T-helper 2 cell treated with Interferon-gamma antibody and Interleukin-4, amounts not matched to agents 100 ng/mL and 5 ng/mL, for 36 hours (primary cell): ENCODE results near the gene ARHGEF3. TPM values are rescaled to one million over a fixed set of nuclear protein-coding genes. Genes with fewer than 3 reads are reported as not detected.

Experiments
- intact Hi-C: fragments of 100-400 bp; cut with micrococcal nuclease; formaldehyde crosslinking; loops from one replicate; pipeline ENCODE4 v1.15.1; 2023
- total RNA-seq: library from RNA; stranded (reverse); gene quantifications from 2 replicates; pipeline ENCODE4 v1.2.3, GENCODE V29; 2022

Gene ARHGEF3
- total RNA-seq, 1 donor from 2014 or later = 78.4 TPM

- intact Hi-C loops = no loop called here
These were observed 26.3 kb downstream of the ARHGEF3 start for GRCh38 chr3:56775445-56775837.

- intact Hi-C loops = no loop called here
These were observed 27.8 kb downstream of the ARHGEF3 start for GRCh38 chr3:56773986-56774385.

GRCh38 chr3:56772952-56773938, 28.5 kb downstream of the ARHGEF3 start:
- intact Hi-C loops = no loop called here

DNA sequence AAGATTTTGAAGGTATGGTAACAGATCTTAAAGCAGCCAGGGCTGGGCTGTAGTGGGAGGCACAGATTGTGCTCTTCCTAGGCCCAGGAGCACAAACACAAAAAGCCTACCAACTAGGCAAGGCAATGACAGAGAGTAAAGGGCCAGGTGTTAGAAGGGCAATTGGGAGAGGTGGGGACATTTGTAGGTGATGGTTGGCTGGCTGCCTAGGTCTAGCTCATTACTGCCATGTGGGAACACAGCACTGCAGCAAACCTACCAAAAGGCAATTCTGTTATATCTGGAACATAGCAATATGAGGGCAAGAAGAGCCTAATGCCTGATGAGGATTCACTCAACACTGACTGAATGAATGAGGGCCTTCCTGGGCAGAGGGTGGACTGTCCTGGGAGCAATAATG, 30.4 kb downstream of the ARHGEF3 start:
- intact Hi-C loops = no loop called here

GRCh38 chr3:56769116-56769707, 32.5 kb downstream of the ARHGEF3 start:
- intact Hi-C loops = no loop called here

DNA sequence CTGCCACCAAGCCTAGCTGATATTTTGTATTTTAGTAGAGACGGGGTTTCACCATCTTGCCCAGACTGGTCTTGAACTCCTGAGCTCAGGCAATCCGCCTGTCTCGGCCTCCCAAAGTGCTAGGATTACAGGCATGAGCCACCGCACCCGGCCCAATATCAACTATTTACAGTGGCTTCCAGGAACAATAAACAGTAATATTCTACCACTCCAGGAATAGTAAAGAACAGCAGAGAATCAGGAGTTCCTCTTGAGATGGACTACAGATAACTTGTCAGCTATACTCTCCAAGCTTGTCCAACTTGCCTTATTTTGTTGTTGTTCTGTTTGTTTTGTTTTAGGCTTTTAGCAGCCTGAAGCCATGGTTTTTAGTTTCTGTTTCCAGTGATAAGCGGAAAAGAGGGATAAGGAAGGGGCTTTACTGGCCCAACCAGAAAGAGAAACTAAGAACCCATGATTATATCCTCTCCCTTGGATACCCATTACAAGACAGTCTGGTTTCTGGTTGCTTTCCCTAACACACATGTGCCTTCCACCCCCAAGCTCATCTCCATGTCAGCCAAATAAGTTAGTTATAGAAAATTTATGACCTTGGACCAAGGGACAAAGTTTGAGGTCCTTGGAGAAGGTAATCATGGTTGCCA, 36.7 kb downstream of the ARHGEF3 start:
- intact Hi-C loops = no loop called here

DNA sequence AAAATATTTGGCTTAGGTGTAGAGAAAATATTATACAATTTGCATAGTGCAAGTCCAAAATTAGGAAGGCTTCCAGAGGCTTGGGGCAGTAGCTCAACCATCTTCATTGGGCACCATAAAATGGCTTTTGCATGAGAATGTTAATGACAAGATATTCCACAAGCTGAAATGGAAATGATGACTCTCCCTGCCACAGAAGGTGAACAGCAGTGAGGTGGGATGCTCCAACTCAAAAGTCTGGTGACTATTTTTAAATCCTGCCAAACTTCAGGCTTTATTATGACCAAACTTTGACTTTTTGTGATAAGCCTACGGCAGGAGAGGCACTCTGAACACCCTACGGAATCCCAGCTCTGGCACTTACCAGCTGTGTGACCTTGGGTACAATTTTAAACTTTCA, 37.6 kb downstream of the ARHGEF3 start:
- intact Hi-C loops = no loop called here

- intact Hi-C loops = no loop called here
These were observed 38.5 kb downstream of the ARHGEF3 start for GRCh38 chr3:56763233-56763632.

GRCh38 chr3:56762718-56763117, 39.0 kb downstream of the ARHGEF3 start:
- intact Hi-C loops = no loop called here

GRCh38 chr3:56761887-56762651, 39.7 kb downstream of the ARHGEF3 start:
- intact Hi-C loops = no loop called here

- intact Hi-C loops = no loop called here
These were observed 40.7 kb downstream of the ARHGEF3 start for GRCh38 chr3:56761023-56761422.

DNA sequence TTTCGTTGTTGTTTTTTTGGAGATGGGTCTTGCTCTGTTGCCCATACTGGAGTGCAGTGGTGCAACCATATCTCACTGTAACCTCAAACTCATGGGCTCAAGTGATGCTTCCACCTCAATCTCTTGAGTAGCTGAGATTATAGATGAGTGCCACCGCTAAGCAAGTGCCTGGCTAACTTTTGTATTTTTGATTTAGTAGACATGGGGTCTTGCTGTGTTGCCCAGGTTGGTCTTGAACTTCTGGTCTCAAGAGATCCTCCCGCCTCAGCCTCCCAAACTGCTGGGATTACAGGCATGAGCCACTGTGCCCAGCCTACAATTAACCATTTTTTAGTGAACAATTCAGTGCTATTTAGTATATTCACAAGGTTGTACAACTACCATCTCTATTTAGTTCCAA, 42.2 kb downstream of the ARHGEF3 start:
- intact Hi-C loops = no loop called here

DNA sequence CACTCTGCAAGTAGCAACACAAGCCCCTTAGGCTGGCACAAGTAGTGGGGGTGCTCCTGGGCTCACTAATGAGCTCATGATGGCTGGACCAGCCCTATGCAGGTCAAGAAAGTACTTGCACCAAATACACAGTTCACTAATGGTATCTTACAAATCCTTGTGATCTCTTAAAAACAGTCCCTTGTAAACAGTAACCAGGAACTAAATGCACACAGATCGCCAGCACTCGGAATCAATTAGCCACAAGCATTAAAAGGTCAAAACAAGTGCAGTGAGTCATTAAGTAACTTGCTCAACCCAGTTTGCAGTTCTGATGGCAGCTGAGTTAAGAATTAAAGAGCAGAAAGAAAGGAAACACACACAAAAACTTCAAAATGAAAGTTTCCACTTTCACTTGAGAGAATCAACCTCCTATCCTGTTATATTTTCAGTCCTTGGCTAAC, 43.2 kb downstream of the ARHGEF3 start:
- intact Hi-C loops = loop anchor here (1.0 kb wide), 3 partner anchors 25 to 41 kb away; no protein-coding TSS in a partner anchor

DNA sequence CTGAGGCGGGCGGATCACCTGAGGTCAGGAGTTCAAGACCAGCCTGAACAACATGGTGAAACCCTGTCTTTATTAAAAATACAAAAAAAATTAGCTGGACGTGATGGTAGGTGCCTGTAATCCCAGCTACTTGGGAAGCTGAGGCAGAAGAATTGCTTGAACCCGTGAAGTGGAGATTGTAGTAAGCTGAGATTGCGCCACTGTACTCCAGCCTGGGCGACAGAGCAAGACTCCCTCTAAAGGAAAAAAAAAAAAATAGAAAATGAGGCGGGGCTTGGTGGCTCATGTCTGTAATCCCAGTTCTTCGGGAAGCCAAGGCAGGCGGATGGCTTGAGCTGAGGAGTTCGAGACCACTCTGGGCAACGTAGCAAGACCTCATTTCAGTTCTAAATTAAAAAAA, 43.7 kb downstream of the ARHGEF3 start:
- intact Hi-C loops = loop anchor here (1.0 kb wide), 3 partner anchors 25 to 41 kb away; no protein-coding TSS in a partner anchor

DNA sequence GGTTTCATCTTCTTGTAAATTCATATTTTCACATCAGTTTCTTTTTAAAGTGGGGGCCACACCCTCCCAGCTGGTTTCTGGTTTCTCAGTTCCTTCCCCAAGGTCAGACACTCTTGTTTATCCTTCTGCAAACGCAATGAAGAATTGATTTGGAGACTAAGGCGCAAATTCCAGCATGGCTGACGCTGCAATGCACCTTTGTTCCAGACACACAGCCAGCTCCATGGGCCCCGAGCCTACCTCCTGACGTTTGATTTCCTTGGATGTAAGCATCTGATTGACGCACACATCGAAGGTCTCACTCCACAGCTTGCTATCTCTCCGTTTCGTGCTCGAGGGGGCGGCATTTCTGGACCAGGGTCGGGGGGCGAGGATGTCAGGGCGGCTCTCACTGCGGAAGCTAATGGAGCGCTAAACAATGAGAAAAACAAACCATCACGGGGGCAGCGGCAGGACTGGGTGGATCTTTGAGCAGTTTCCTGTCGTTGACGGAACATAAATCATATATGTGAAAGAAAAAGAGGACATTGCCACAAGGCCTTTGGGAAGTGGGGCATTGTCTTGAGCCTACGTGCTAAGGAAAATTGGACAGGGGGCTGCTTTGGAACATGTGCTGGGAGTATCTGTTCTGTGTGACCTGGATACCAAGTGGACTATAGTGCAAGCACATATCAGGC, 46.9 kb downstream of the ARHGEF3 start:
- intact Hi-C loops = loop anchor here (1.0 to 5.0 kb wide), 3 partner anchors 43 to 73 kb away; partner anchors contain the start of gene TASOR

DNA sequence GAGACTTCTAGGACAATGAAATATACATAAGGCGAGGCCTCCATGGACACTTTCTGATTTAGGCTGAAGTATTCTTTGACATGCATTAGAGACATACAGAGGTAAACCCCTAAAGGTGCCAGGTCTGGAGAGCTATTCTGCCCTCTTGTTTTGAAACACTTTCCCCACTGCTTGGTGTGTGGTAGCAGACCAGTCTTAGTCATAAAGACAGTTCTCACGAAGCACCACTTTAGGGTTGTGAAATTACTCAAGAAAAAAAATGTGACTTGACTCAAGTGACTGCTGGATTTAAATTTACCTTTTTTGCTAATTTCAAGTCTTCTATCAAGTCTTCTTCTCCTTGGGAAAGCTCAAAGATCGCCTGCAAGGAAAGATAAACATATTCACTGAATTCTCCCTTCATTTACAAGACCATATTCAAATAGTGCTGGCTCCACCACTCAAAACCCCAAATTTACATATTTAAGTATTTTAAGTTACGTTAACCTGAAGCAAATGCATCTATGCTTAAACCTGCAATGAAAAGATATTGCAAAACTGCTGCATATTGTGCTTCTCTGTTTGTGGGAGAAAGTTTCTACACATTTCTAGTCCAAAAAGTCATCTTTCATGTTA, 48.4 kb downstream of the ARHGEF3 start:
- intact Hi-C loops = loop anchor here (5.0 kb wide), 2 partner anchors 41 to 71 kb away; partner anchors contain the start of gene TASOR

DNA sequence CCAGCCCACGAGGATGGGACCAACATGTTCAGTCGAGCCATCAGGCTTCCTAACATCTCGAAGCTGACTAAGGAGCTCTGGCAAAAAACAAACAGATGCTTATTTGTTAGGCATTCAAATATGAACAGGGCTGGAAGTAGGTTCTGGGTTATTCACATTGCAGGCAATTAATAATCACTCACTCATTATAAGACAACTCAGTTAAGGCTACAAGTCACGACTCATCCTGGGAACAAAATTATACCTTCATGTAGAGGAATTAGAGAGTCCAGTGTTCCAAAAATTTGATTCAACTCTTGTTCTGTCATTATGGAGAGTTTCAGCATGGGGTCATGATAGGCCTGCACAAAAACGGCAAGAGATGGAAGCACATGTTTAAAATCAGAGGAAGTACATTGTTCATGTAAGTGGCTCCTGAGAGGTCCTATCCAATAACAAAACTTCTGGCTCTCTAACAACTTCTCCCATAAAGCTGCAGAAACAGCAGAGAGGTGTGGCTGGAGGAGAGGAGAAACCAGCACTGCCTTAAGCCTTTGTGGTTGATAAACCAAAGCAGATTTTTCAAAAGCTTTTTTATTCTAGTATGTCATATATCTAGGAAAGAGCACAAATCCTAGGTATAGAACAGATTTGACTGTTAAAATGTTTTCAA, 50.6 kb downstream of the ARHGEF3 start:
- intact Hi-C loops = loop anchor here (5.0 kb wide), 2 partner anchors 39 to 69 kb away; partner anchors contain the start of gene TASOR

DNA sequence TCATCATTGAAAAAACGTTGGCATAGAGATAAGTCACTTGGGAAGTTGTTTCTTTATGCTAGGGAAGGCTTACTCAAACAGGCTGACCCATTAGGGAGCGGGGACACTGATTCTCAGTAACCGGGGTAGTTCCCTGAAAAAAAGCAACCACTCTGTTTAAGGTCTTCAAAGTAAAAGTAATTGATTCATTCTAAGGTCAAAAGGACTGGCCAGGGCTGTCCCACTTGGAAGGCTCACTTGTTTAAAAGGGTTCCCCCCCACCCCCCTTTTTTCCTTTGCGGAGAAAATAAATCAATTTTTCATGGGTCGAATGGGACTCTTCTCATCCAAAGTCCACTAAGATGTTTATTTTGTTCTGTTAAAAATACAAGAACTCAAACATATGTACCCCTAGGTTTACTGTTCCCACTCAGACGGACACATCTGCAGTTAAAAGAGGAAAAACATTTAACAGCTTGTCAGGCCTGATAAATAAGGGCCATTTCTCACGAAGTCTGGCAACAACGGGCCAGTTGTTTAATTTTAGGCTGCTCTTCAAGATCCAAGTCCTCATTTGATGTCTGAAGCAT, 53.0 kb downstream of the ARHGEF3 start:
- intact Hi-C loops = no loop called here

- intact Hi-C loops = no loop called here
These were observed 54.6 kb downstream of the ARHGEF3 start for GRCh38 chr3:56747150-56747549.
